Adrenal gland (tissue), 5 donors: Measurements from ENCODE around the gene KIAA1210.

ENCODE experiments used
- POLR2A ChIP-seq, 2 donors: fragments of 450-650 bp; IDR thresholded peaks; one replicate each; pipeline ENCODE4 v1.6.1; 2017; ENCODE audit warnings: antibody characterized with exemption in 2 of 2, mild to moderate bottlenecking in 2 of 2, moderate library complexity in 1 of 2
- TF ChIP-seq, protein P1 (sequence below), 6 experiments: fragments of 450-650 bp in 4 of 6; fragments of 200-600 bp in 2 of 6; sonication (generic) in 1 of 6; IDR thresholded peaks; 1 replicate in 5 of 6; 2 replicates in 1 of 6; pipeline versions ENCODE4 v1.5.1 to v1.8.0; 2016 to 2021; ENCODE audit warnings: antibody characterized with exemption in 6 of 6, mild to moderate bottlenecking in 2 of 6, moderate library complexity in 1 of 6
- donor health status: DM: no; HTN: no; CAD: no.

DNA sequence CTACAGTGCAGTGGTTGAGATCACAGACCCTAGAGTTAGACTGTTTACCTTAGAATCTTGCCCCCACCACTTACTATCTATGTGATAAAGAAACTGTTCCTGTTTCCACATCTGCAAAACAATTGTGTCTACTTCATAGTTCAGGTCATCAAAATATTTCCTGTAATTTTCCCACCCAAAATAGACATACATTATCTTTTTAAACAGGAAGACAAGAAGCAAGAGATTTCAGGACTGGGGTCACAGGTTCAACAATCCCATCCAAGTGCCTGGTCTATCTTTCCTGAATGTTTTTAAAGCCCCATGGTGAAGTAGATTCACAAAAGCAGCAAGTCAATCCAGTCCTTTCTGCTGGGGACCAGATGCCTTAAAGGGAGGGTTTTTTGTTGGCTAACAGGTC lies 96.6 kb downstream of the KIAA1210 start:
- TF ChIP-seq, protein P1, sequence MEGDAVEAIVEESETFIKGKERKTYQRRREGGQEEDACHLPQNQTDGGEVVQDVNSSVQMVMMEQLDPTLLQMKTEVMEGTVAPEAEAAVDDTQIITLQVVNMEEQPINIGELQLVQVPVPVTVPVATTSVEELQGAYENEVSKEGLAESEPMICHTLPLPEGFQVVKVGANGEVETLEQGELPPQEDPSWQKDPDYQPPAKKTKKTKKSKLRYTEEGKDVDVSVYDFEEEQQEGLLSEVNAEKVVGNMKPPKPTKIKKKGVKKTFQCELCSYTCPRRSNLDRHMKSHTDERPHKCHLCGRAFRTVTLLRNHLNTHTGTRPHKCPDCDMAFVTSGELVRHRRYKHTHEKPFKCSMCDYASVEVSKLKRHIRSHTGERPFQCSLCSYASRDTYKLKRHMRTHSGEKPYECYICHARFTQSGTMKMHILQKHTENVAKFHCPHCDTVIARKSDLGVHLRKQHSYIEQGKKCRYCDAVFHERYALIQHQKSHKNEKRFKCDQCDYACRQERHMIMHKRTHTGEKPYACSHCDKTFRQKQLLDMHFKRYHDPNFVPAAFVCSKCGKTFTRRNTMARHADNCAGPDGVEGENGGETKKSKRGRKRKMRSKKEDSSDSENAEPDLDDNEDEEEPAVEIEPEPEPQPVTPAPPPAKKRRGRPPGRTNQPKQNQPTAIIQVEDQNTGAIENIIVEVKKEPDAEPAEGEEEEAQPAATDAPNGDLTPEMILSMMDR (IDR thresholded peaks at IDR 0.05), result no peak
- TF ChIP-seq POLR2A (IDR thresholded peaks at IDR 0.05), result no peak
